Tongue (tissue), 2 donors: ENCODE data around the gene LGI4. TPM values are rescaled to one million over a fixed set of nuclear protein-coding genes. Genes with fewer than 3 reads are reported as not detected.

Source experiments
- DNase-seq: peaks from one replicate; pipeline ENCODE4 v3.0.0-alpha.2; 2015
- total RNA-seq: library from RNA; depleted of rRNA; stranded (reverse); fragments of >200 nt; gene quantifications from one replicate; pipeline ENCODE4 v1.2.3, GENCODE V29; 2014

Gene LGI4
- total RNA-seq: 7.6 TPM

GRCh38 chr19:35134601-35135242 lies at the start of gene LGI4:
Gene LGI4, minus strand, starts transcription at chr19:35135059. Its CDS starts 379 bp downstream, at chr19:35134680.
- peak; percentile 53 for DNase-seq

- DNase-seq: no peak
Observed at GRCh38 chr19:35184267-35184666, 49.4 kb upstream of the LGI4 start.

- DNase-seq: no peak
Observed at GRCh38 chr19:35181387-35181786, 46.5 kb upstream of the LGI4 start.

GRCh38 chr19:35179830-35180229 lies 45.0 kb upstream of the LGI4 start:
- DNase-seq: no peak

DNA sequence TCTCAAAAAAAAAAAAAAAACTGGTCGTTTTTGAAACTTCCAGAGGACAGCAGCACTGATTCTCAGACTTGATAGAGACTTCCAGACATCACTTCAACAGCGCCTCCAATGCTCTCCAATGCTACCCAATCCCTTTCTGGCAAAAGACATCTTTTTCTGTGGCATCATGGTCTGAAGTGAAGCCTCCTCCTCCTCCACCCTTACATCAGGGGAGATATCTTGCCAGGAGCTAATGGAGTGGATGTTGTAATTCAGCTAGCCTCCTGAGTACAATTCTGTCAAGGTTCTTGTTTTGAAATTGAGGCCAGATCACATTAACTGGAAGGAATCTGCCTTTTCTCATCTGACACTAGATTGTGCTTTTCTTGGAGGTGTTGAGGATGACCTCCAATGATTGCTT lies 43.8 kb upstream of the LGI4 start:
- DNase-seq: peak; percentile 44

GRCh38 chr19:35177377-35178274 lies 42.8 kb upstream of the LGI4 start:
- no peak for DNase-seq

- no peak for DNase-seq
Observed at GRCh38 chr19:35176181-35176570, 41.3 kb upstream of the LGI4 start.

GRCh38 chr19:35174226-35174625 lies 39.4 kb upstream of the LGI4 start:
- no peak for DNase-seq

- no peak for DNase-seq
Observed at GRCh38 chr19:35171730-35172129, 36.9 kb upstream of the LGI4 start.

GRCh38 chr19:35170359-35171061 lies 35.7 kb upstream of the LGI4 start:
- DNase-seq: no peak

GRCh38 chr19:35169221-35169995 lies 34.5 kb upstream of the LGI4 start:
- DNase-seq: no peak

DNA sequence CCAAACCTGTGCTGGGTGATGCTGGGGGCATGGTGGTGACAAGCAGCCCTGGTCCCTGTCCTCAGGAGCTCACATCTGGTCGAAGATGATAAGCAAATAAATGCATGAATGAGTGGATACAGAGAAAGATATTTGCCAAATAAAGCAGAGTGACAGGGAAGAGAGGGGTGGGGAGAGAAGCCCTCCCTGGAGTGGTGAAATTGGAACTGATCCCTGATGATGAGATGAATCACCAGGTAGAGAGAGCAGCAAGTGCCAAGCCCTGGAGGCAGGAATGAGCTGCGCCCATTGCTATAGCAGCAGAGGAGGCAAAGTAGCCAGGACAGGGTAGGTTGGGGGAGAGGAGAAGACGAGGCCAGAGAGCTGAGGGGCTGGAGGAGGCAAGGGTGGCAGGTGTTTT lies 33.3 kb upstream of the LGI4 start:
- DNase-seq: no peak

DNA sequence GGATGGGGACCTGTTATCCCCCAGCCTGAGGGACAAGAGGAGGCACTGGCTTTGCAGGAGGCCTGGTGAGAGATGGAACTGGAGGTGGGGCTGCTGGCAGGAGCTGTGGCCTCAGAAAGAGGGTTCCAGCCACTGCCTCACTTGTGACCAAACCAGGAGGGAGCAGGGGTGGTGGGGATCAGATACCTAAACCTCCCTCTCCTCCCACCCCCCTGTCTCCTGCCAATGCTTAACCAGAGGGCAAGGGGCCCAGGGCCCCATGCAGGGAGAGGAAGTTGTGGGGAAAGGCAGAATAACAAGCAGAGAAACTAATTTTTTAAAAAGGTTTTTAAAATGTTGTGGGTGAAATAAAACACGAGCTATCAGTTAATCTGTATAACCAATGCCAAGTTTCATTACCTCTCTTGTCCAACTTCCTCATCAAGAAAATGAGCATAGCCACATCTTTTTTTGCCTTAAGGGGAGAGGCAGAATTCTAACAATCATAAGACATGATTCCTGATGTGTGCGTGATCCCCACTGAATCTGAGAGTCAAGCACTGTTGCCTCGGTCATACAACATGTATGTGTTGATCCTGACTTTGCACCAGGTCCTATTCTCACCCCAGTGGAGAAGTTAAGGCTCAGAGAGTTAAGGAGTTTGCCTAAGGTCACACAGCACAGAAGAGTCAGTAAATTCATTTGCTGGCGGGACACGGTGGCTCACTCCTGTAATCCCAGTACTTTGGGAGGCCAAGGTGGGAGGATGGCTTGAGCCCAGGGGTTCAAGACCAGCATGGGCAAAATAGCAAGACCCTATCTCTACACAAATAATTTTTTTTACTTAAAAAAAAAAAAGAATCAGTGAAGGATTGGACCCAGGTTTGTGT lies 32.6 kb upstream of the LGI4 start:
- no peak for DNase-seq

DNA sequence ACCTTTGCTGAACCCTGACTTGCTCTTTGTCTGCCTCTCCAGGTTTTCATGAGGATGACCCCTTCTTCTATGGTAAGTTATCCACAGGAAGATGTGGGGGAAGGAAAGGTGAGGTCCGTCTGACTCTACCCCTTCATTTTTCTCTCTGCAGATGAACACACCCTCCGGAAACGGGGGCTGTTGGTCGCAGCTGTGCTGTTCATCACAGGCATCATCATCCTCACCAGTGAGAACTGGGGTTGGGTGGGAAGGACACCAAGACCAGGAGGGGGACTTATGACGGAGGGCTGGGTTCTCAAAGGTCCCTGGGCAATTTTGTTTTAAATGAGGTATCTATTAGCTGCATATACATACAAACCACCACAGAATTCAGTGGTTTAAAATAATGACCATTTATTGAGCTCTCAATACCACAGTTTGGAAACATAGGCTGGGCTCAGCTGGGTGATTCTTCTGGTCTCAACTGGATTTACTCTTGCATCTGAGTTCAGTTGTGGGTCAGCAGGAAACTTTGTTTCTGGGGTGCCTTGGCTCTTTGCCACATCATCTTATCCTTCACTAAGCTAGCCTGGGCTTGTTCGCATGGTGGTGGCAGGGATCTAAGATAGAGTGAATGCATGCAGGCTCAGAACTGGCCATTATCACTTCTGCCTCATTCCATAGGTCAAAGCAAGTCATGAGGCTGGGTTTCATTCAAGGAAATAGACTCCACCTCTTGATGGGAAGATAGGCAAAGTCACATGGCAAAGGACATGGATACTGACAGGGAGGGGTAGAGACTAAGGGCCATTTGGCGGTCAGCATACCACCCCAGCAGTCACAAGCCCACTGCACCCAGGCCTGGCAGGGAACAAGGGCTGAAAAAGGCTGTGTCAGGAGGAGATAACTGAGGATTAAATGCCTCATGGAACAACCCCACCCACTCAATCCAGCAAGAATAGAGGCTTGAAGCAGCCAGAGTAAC lies 31.5 kb upstream of the LGI4 start:
- DNase-seq: no peak

DNA sequence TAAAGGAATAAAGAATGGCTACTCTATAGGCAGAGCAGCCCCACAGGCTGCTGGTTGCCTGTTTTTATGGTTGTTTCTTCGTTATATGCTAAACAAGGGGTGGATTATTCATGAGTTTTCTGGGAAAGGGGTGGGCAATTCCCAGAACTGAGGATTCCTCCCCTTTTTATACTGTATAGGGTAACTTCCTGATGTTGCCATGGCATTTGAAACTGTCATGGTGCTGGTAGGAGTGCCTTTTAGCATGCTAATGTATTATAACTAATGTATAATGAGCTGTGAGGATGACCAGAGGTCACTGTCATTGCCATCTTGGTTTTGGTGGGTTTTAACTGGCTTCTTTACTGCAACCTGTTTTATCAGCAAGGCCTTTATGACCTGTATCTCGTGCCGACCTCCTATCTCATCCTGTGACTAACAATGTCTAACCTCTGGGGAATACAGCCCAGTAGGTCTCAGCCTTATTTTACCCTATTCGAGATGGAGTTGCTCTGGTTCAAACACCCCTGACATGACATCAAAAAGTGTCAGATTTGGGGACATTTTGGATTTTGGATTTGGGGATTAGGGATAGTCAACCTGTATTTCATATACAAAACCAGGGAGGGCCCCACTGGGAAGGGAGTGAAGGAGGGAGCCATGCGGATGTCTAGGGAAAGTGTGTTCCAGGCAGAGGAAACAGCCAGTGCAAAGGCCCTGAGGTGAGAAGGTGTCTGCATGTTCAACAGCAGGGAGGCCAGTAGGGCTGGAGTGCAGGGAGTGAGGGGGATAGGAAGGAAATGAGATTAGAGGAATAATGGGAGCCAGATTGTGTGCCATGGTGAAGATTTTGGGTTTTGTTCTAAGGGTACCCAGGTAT lies 30.6 kb upstream of the LGI4 start:
- no peak for DNase-seq

- no peak for DNase-seq
Observed at GRCh38 chr19:35164418-35164817, 29.6 kb upstream of the LGI4 start.

GRCh38 chr19:35162471-35163326 lies 27.8 kb upstream of the LGI4 start:
- no peak for DNase-seq

GRCh38 chr19:35161434-35161743 lies 26.5 kb upstream of the LGI4 start:
- no peak for DNase-seq
